HepG2 (cell line): ENCODE measurements around the gene PPP1R8. TPM values are rescaled to one million over a fixed set of nuclear protein-coding genes. Genes with fewer than 3 reads are reported as not detected.

Source experiments
- GATA4 ChIP-seq: sonication (generic); IDR thresholded peaks from 2 replicates; pipeline ENCODE4 v1.6.1; 2016; ENCODE audit warnings: antibody characterized with exemption, low read depth, borderline replicate concordance
- SMAD3 ChIP-seq: sonication (generic); formaldehyde crosslinking; IDR thresholded peaks from 2 replicates; pipeline ENCODE4 v1.4.0; 2020; ENCODE audit warnings: missing genetic modification reagents
- SRSF4 ChIP-seq: fragments of 200-400 bp; formaldehyde crosslinking; IDR thresholded peaks from one replicate; pipeline ENCODE4 v1.6.1; 2018; ENCODE audit warnings: mild to moderate bottlenecking, low read depth, low read length, moderate library complexity; ENCODE audit not compliant: poor library complexity, severe bottlenecking
- ZFP82 ChIP-seq: sonication (generic); formaldehyde crosslinking; IDR thresholded peaks from 2 replicates; pipeline ENCODE4 v1.5.1; 2020; ENCODE audit warnings: mild to moderate bottlenecking, missing genetic modification reagents, borderline replicate concordance
- ZKSCAN8 ChIP-seq: IDR thresholded peaks from 2 replicates; pipeline ENCODE4 v1.6.1; 2016; ENCODE audit warnings: borderline replicate concordance, missing genetic modification reagents, missing compliant biosample characterization
- polyA plus RNA-seq, 8 experiments: library from polyadenylated mRNA; depleted of rRNA in 3 of 8; stranded (reverse) in 7 of 8; unstranded in 1 of 8; fragments of >200 nt; fragmentation: Illumina TruSeq in 4 of 8; extraction: Trizol in 4 of 8; gene quantifications; 2 replicates each; pipeline versions ENCODE4 v1.2.1 to v1.2.3, GENCODE V29; 2011 to 2016; ENCODE audit warnings: low read depth in 4 of 8, missing spikeins in 1 of 8, mixed read lengths in 1 of 8; ENCODE audit not compliant: insufficient read depth in 1 of 8
- total RNA-seq, 5 experiments: library from RNA; depleted of rRNA; stranded (reverse); fragments of >200 nt; fragmentation: Illumina TruSeq; extraction: Trizol; gene quantifications; 2 replicates each; pipeline ENCODE4 v1.2.3, GENCODE V29; 2016; ENCODE audit warnings: low read depth in 1 of 5
- TF ChIP-seq, protein P1 (sequence below): sonication (generic); formaldehyde crosslinking; IDR thresholded peaks from 2 replicates; pipeline ENCODE4 v1.9.0; 2021; ENCODE audit warnings: mild to moderate bottlenecking, missing genetic modification reagents
- TF ChIP-seq, protein P2 (sequence below): sonication (generic); formaldehyde crosslinking; IDR thresholded peaks from 2 replicates; pipeline ENCODE4 v1.5.1; 2020; ENCODE audit warnings: missing genetic modification reagents, mild to moderate bottlenecking, borderline replicate concordance
- TF ChIP-seq, protein P3 (sequence below): sonication (generic); formaldehyde crosslinking; IDR thresholded peaks from 2 replicates; pipeline ENCODE4 v1.5.0; 2020; ENCODE audit warnings: mild to moderate bottlenecking, missing genetic modification reagents

PPP1R8 gene
- total and polyA plus RNA-seq, 2 of the 13 experiments (the other 11 are each of a cell fraction or from before 2014, with no cell fraction given) = 38.3 to 62.2 TPM

DNA sequence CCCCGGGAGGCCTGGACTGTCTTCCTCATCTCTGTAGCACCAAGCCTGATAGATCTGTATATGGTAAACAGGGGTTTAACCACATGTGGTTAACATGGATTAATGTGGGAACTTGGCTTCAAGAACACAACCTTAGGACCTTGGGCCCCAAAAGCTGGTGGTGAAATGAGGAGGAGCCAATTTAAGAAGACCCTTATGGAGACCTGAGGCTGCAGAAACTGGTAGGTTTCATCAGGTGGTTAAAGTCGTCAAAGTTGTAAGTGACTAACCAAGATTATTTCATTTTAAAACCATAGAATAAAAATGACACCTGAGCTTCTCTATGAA lies 55.7 kb downstream of the PPP1R8 start (continued):
- TF ChIP-seq, protein P1, sequence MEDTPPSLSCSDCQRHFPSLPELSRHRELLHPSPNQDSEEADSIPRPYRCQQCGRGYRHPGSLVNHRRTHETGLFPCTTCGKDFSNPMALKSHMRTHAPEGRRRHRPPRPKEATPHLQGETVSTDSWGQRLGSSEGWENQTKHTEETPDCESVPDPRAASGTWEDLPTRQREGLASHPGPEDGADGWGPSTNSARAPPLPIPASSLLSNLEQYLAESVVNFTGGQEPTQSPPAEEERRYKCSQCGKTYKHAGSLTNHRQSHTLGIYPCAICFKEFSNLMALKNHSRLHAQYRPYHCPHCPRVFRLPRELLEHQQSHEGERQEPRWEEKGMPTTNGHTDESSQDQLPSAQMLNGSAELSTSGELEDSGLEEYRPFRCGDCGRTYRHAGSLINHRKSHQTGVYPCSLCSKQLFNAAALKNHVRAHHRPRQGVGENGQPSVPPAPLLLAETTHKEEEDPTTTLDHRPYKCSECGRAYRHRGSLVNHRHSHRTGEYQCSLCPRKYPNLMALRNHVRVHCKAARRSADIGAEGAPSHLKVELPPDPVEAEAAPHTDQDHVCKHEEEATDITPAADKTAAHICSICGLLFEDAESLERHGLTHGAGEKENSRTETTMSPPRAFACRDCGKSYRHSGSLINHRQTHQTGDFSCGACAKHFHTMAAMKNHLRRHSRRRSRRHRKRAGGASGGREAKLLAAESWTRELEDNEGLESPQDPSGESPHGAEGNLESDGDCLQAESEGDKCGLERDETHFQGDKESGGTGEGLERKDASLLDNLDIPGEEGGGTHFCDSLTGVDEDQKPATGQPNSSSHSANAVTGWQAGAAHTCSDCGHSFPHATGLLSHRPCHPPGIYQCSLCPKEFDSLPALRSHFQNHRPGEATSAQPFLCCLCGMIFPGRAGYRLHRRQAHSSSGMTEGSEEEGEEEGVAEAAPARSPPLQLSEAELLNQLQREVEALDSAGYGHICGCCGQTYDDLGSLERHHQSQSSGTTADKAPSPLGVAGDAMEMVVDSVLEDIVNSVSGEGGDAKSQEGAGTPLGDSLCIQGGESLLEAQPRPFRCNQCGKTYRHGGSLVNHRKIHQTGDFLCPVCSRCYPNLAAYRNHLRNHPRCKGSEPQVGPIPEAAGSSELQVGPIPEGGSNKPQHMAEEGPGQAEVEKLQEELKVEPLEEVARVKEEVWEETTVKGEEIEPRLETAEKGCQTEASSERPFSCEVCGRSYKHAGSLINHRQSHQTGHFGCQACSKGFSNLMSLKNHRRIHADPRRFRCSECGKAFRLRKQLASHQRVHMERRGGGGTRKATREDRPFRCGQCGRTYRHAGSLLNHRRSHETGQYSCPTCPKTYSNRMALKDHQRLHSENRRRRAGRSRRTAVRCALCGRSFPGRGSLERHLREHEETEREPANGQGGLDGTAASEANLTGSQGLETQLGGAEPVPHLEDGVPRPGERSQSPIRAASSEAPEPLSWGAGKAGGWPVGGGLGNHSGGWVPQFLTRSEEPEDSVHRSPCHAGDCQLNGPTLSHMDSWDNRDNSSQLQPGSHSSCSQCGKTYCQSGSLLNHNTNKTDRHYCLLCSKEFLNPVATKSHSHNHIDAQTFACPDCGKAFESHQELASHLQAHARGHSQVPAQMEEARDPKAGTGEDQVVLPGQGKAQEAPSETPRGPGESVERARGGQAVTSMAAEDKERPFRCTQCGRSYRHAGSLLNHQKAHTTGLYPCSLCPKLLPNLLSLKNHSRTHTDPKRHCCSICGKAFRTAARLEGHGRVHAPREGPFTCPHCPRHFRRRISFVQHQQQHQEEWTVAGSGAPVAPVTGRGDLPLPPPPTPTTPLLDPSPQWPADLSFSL = no peak
- TF ChIP-seq SRSF4 (no peak), SMAD3 (CRISPR knock-in tag) (no peak), GATA4 (no peak), ZKSCAN8 (CRISPR knock-in tag) (no peak), ZFP82 (CRISPR knock-in tag) (no peak)
- TF ChIP-seq, protein P2, sequence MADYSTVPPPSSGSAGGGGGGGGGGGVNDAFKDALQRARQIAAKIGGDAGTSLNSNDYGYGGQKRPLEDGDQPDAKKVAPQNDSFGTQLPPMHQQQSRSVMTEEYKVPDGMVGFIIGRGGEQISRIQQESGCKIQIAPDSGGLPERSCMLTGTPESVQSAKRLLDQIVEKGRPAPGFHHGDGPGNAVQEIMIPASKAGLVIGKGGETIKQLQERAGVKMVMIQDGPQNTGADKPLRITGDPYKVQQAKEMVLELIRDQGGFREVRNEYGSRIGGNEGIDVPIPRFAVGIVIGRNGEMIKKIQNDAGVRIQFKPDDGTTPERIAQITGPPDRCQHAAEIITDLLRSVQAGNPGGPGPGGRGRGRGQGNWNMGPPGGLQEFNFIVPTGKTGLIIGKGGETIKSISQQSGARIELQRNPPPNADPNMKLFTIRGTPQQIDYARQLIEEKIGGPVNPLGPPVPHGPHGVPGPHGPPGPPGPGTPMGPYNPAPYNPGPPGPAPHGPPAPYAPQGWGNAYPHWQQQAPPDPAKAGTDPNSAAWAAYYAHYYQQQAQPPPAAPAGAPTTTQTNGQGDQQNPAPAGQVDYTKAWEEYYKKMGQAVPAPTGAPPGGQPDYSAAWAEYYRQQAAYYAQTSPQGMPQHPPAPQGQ (CRISPR knock-in tag) = no peak
- TF ChIP-seq, protein P3, sequence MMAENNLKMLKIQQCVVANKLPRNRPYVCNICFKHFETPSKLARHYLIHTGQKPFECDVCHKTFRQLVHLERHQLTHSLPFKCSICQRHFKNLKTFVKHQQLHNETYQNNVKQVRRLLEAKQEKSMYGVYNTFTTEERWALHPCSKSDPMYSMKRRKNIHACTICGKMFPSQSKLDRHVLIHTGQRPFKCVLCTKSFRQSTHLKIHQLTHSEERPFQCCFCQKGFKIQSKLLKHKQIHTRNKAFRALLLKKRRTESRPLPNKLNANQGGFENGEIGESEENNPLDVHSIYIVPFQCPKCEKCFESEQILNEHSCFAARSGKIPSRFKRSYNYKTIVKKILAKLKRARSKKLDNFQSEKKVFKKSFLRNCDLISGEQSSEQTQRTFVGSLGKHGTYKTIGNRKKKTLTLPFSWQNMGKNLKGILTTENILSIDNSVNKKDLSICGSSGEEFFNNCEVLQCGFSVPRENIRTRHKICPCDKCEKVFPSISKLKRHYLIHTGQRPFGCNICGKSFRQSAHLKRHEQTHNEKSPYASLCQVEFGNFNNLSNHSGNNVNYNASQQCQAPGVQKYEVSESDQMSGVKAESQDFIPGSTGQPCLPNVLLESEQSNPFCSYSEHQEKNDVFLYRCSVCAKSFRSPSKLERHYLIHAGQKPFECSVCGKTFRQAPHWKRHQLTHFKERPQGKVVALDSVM (CRISPR knock-in tag) = no peak
